ENCODE results near the gene ZNF408. TPM values are rescaled to one million over a fixed set of nuclear protein-coding genes. Genes with fewer than 3 reads are reported as not detected.
A peak's percentile ranks its signal among the peaks of the same experiment; 100 is the strongest.

ZNF408 gene
- total and polyA plus RNA-seq, 2 of the 13 experiments (the other 11 are each of a cell fraction or from before 2014, with no cell fraction given), result 11.2 to 12.5 TPM

DNA sequence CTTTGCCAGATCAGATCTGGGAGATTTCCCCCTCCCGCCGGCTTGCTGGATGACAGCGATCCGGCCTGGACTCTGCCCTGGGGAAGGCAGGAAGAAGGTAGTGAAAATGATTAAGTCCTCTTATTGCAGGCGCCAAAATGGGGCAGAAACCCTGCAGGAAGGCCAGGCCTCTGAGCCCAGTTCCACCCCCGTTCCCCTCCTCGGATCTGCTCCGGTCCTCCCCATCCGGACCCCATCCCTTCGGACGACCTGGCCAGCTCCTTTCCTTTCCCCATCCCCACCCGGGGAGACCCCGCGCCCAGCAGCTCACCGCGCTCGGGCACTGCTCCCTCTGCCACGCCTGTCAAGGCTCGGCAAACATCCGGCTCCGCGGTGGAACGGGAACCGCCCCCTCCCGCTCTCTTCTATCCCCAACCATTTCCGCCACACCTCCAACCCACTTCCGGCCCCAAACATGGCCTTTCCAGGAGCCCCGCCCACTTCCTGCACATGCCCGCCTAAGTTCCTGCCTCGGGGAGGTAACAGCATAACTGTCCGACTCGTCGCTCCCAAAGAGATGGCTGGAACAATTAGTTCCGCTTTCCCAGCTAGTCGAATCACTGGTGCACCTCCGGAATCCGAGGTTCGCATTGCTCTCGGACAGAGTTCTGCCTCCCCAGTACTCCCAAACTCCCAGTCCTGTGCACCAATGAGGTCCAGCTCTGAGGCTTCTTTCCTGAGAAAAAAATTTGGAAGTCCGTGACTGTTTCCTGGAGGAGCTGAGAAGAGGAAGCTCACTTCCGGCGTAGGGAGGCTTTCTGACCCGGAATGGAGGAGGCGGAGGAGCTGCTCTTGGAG is at the start of gene ZNF408, which contains the start of gene ARHGAP1 (continued):
- TF ChIP-seq, protein P1, sequence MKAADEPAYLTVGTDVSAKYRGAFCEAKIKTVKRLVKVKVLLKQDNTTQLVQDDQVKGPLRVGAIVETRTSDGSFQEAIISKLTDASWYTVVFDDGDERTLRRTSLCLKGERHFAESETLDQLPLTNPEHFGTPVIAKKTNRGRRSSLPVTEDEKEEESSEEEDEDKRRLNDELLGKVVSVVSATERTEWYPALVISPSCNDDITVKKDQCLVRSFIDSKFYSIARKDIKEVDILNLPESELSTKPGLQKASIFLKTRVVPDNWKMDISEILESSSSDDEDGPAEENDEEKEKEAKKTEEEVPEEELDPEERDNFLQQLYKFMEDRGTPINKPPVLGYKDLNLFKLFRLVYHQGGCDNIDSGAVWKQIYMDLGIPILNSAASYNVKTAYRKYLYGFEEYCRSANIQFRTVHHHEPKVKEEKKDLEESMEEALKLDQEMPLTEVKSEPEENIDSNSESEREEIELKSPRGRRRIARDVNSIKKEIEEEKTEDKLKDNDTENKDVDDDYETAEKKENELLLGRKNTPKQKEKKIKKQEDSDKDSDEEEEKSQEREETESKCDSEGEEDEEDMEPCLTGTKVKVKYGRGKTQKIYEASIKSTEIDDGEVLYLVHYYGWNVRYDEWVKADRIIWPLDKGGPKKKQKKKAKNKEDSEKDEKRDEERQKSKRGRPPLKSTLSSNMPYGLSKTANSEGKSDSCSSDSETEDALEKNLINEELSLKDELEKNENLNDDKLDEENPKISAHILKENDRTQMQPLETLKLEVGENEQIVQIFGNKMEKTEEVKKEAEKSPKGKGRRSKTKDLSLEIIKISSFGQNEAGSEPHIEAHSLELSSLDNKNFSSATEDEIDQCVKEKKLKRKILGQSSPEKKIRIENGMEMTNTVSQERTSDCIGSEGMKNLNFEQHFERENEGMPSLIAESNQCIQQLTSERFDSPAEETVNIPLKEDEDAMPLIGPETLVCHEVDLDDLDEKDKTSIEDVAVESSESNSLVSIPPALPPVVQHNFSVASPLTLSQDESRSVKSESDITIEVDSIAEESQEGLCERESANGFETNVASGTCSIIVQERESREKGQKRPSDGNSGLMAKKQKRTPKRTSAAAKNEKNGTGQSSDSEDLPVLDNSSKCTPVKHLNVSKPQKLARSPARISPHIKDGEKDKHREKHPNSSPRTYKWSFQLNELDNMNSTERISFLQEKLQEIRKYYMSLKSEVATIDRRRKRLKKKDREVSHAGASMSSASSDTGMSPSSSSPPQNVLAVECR (CRISPR knock-in tag; IDR thresholded peaks at IDR 0.05; ENCODE audit: borderline replicate concordance), result peak; percentile 97
- peak; percentile 60; the same call in 1 of the 2 replicates for TF ChIP-seq RXRA (CRISPR knock-in tag; IDR thresholded peaks at IDR 0.05)
- peak; percentile 75; the same call in 1 of the 2 replicates for TF ChIP-seq ZNF615 (CRISPR knock-in tag; IDR thresholded peaks at IDR 0.05; ENCODE audit: borderline replicate concordance)
- peak; percentile 52; the same call in 1 of the 2 replicates for TF ChIP-seq MIXL1 (CRISPR knock-in tag; IDR thresholded peaks at IDR 0.05)
- TF ChIP-seq YEATS2 (CRISPR knock-in tag; IDR thresholded peaks at IDR 0.05; ENCODE audit: borderline replicate concordance), result peak; percentile 94
- TF ChIP-seq YEATS4 (CRISPR knock-in tag; IDR thresholded peaks at IDR 0.05; ENCODE audit: borderline replicate concordance), result peak; percentile 89
- TF ChIP-seq HMG20A (CRISPR knock-in tag; IDR thresholded peaks at IDR 0.05; ENCODE audit: borderline replicate concordance), result peak; percentile 31; the same call in 1 of the 2 replicates
- TF ChIP-seq, protein P2, sequence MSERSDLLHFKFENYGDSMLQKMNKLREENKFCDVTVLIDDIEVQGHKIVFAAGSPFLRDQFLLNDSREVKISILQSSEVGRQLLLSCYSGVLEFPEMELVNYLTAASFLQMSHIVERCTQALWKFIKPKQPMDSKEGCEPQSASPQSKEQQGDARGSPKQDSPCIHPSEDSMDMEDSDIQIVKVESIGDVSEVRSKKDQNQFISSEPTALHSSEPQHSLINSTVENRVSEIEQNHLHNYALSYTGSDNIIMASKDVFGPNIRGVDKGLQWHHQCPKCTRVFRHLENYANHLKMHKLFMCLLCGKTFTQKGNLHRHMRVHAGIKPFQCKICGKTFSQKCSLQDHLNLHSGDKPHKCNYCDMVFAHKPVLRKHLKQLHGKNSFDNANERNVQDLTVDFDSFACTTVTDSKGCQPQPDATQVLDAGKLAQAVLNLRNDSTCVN (CRISPR knock-in tag; IDR thresholded peaks at IDR 0.05; ENCODE audit: borderline replicate concordance), result peak; percentile 58
- TF ChIP-seq NCOA5 (CRISPR knock-in tag; IDR thresholded peaks at IDR 0.05), result no peak
- TF ChIP-seq ZNF83 (CRISPR knock-in tag; IDR thresholded peaks at IDR 0.05; ENCODE audit: borderline replicate concordance), result no peak
- TF ChIP-seq, protein P3, sequence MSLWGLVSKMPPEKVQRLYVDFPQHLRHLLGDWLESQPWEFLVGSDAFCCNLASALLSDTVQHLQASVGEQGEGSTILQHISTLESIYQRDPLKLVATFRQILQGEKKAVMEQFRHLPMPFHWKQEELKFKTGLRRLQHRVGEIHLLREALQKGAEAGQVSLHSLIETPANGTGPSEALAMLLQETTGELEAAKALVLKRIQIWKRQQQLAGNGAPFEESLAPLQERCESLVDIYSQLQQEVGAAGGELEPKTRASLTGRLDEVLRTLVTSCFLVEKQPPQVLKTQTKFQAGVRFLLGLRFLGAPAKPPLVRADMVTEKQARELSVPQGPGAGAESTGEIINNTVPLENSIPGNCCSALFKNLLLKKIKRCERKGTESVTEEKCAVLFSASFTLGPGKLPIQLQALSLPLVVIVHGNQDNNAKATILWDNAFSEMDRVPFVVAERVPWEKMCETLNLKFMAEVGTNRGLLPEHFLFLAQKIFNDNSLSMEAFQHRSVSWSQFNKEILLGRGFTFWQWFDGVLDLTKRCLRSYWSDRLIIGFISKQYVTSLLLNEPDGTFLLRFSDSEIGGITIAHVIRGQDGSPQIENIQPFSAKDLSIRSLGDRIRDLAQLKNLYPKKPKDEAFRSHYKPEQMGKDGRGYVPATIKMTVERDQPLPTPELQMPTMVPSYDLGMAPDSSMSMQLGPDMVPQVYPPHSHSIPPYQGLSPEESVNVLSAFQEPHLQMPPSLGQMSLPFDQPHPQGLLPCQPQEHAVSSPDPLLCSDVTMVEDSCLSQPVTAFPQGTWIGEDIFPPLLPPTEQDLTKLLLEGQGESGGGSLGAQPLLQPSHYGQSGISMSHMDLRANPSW (CRISPR knock-in tag; IDR thresholded peaks at IDR 0.05; ENCODE audit: borderline replicate concordance), result peak; percentile 75; the same call in 1 of the 2 replicates
- peak; percentile 73; the same call in 1 of the 2 replicates for TF ChIP-seq KLF9 (CRISPR knock-in tag; IDR thresholded peaks at IDR 0.05; ENCODE audit: low read depth)
- TF ChIP-seq PHF21A (CRISPR knock-in tag; IDR thresholded peaks at IDR 0.05), result peak; percentile 84
- no peak for TF ChIP-seq ZNF44 (CRISPR knock-in tag; IDR thresholded peaks at IDR 0.05)
- TF ChIP-seq STAG1 (CRISPR knock-in tag; IDR thresholded peaks at IDR 0.05), result peak; percentile 20; the same call in 1 of the 2 replicates
- TF ChIP-seq, protein P4, sequence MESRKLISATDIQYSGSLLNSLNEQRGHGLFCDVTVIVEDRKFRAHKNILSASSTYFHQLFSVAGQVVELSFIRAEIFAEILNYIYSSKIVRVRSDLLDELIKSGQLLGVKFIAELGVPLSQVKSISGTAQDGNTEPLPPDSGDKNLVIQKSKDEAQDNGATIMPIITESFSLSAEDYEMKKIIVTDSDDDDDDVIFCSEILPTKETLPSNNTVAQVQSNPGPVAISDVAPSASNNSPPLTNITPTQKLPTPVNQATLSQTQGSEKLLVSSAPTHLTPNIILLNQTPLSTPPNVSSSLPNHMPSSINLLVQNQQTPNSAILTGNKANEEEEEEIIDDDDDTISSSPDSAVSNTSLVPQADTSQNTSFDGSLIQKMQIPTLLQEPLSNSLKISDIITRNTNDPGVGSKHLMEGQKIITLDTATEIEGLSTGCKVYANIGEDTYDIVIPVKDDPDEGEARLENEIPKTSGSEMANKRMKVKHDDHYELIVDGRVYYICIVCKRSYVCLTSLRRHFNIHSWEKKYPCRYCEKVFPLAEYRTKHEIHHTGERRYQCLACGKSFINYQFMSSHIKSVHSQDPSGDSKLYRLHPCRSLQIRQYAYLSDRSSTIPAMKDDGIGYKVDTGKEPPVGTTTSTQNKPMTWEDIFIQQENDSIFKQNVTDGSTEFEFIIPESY (CRISPR knock-in tag; IDR thresholded peaks at IDR 0.05), result 0 out of 2 replicates have a peak, but pooled peaks have one; percentile 32
- TF ChIP-seq ZNF343 (CRISPR knock-in tag; IDR thresholded peaks at IDR 0.05), result peak; percentile 76
- no peak for TF ChIP-seq ZBTB8A (CRISPR knock-in tag; IDR thresholded peaks at IDR 0.05; ENCODE audit: borderline replicate concordance, low read depth)
- TF ChIP-seq SMAD3 (CRISPR knock-in tag; IDR thresholded peaks at IDR 0.05), result peak; percentile 71
